ENCODE data around the gene TM9SF1. TPM values are rescaled to one million over a fixed set of nuclear protein-coding genes. Genes with fewer than 3 reads are reported as not detected.

Gene TM9SF1
- total and polyA plus RNA-seq, 10 donors = 4.7 to 53.6 (median 34.5) TPM

DNA sequence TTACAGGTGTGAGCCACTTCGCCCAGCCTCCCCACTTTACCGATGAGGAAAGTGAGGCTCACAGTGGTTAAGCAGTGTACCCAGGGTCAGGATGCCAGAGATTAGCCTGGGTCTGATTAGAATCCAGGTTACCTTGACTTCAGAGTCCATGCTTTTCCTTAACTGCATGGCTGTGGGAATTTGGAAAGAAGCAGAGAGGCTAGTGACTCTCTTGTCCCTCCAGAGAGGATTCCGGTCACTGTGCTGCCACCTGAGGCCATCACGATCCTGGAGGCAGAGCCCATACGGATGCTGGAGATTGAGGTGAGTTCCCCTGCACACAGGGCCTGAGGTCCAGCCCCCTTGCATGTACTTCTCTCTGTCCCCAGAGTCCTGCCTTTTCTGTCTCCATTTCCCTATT lies 18.6 kb downstream of the TM9SF1 start:
- Histone ChIP-seq H3K9me3 (no peaks in the 10 kb centered on the region), H3K36me3 (peaks cover 2 to 95% (median 67%) of the 10 kb centered on the region in 6 donors), H3K4me3 (no peak overlapping the region), H3K27ac (no peak overlapping the region), H3K27me3 (replicated peaks in 1 of 7) (no peaks in the 10 kb centered on the region), H3K4me1 (peaks cover 6 to 17% (median 12%) of the 10 kb centered on the region in 6 donors)
- intact Hi-C loops (cut with DNase I; ENCODE audit: low total_unique reads) = no loop called here
- WGBS, 5 donors = 89 to 97% (median 94%) methylated on average over 5 of the region's 5 CpGs
- DNase-seq = no peak
- TF ChIP-seq, protein P1, sequence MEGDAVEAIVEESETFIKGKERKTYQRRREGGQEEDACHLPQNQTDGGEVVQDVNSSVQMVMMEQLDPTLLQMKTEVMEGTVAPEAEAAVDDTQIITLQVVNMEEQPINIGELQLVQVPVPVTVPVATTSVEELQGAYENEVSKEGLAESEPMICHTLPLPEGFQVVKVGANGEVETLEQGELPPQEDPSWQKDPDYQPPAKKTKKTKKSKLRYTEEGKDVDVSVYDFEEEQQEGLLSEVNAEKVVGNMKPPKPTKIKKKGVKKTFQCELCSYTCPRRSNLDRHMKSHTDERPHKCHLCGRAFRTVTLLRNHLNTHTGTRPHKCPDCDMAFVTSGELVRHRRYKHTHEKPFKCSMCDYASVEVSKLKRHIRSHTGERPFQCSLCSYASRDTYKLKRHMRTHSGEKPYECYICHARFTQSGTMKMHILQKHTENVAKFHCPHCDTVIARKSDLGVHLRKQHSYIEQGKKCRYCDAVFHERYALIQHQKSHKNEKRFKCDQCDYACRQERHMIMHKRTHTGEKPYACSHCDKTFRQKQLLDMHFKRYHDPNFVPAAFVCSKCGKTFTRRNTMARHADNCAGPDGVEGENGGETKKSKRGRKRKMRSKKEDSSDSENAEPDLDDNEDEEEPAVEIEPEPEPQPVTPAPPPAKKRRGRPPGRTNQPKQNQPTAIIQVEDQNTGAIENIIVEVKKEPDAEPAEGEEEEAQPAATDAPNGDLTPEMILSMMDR (IDR thresholded peaks at IDR 0.05 in 8 of 11, conservative IDR thresholded peaks at IDR 0.05 in 3 of 11) = no peak
- TF ChIP-seq POLR2AphosphoS5 (IDR thresholded peaks at IDR 0.05) (peak in 1 of 3 donors; percentile 18), POLR2A (IDR thresholded peaks at IDR 0.05) (no peak)

DNA sequence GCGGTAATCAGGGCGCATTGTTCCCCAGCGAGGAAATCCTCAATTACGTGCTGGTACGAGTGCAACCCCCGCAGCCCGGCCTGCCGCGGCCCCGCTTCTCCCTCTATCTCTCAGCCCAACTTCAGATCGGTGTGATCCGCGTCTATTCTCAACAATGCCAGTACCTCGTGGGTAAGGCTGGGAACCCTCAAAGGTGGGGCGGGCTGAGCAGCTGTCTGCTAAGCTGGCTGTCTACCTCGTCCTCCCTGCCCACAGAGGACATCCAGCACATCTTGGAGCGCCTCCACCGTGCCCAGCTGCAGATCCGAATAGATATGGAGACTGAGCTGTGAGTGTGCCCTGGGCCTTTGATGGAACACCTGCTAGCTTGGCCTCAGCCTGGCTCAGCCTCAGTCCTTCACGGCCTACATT lies 22.4 kb downstream of the TM9SF1 start:
- no peak for DNase-seq
- intact Hi-C loops (cut with DNase I; ENCODE audit: low total_unique reads) = no loop called here

DNA sequence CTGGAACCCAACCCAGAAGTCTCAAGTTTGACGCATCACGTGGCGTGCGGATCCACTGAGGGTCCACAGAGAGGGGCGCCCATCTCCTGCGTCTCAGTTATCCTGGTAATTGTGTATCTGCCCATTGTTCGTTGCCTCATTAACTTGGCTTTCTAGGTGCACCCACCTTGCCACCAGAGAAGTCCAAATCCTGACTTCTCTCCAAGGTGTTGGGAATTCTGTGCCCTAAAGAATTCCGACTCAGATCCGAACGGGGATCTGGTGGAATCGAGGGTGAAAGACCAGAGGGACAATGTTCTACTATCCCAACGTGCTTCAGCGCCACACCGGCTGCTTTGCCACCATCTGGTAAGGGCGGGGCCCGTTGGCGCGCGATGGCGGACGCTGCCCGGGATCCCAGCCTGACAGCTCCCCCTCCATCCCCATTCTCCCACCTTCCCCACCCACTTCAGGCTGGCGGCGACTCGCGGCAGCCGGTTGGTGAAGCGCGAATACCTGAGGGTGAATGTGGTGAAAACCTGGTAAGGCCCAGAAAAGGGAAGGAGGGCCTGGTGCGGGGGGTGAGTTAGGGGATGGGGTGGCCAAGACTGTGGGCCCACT lies 22.9 kb downstream of the TM9SF1 start:
- no peak for DNase-seq
- no peak for TF ChIP-seq POLR2AphosphoS5 (IDR thresholded peaks at IDR 0.05)
- TF ChIP-seq POLR2A (IDR thresholded peaks at IDR 0.05) = no peak
- TF ChIP-seq, protein P1 (IDR thresholded peaks at IDR 0.05 in 8 of 11, conservative IDR thresholded peaks at IDR 0.05 in 3 of 11) = no peak
- peaks cover 6 to 45% (median 28%) of the 10 kb centered on the region in 6 donors for H3K4me1 ChIP-seq
- H3K9me3 ChIP-seq = no peaks in the 10 kb centered on the region
- peak overlapping the region; percentile 34 to 72 (median 49) for H3K4me3 ChIP-seq
- intact Hi-C loops (cut with DNase I; ENCODE audit: low total_unique reads) = no loop called here
- no peaks in the 10 kb centered on the region for H3K27me3 ChIP-seq (replicated peaks in 1 of 7)
- 22 to 32% (median 30%) methylated on average over 26 to 30 of the region's 30 CpGs for WGBS, 5 donors
- H3K36me3 ChIP-seq = peaks cover 0 to 86% (median 48%) of the 10 kb centered on the region in 6 donors
- peak overlapping the region in 5 of 8 donors; percentile 54 to 77 (median 67) for H3K27ac ChIP-seq

More for the DNA sequence above, 22.4 kb downstream of the TM9SF1 start:
- no peaks in the 10 kb centered on the region for H3K27me3 ChIP-seq (replicated peaks in 1 of 7)
- WGBS, 5 donors = 67 to 89% (median 72%) methylated on average over 19 to 20 of the region's 20 CpGs
- H3K4me1 ChIP-seq = peaks cover 6 to 40% (median 26%) of the 10 kb centered on the region in 6 donors
- H3K4me3 ChIP-seq = peak overlapping the region in 4 of 8 donors; percentile 47 to 72 (median 53)
- no peaks in the 10 kb centered on the region for H3K9me3 ChIP-seq
- TF ChIP-seq POLR2A (IDR thresholded peaks at IDR 0.05) (no peak), POLR2AphosphoS5 (IDR thresholded peaks at IDR 0.05) (peak in 1 of 3 donors; percentile 63)
- H3K36me3 ChIP-seq = peaks cover 0 to 86% (median 51%) of the 10 kb centered on the region in 6 donors
- H3K27ac ChIP-seq = peak overlapping the region in 2 of 8 donors; percentile 72 to 77

DNA sequence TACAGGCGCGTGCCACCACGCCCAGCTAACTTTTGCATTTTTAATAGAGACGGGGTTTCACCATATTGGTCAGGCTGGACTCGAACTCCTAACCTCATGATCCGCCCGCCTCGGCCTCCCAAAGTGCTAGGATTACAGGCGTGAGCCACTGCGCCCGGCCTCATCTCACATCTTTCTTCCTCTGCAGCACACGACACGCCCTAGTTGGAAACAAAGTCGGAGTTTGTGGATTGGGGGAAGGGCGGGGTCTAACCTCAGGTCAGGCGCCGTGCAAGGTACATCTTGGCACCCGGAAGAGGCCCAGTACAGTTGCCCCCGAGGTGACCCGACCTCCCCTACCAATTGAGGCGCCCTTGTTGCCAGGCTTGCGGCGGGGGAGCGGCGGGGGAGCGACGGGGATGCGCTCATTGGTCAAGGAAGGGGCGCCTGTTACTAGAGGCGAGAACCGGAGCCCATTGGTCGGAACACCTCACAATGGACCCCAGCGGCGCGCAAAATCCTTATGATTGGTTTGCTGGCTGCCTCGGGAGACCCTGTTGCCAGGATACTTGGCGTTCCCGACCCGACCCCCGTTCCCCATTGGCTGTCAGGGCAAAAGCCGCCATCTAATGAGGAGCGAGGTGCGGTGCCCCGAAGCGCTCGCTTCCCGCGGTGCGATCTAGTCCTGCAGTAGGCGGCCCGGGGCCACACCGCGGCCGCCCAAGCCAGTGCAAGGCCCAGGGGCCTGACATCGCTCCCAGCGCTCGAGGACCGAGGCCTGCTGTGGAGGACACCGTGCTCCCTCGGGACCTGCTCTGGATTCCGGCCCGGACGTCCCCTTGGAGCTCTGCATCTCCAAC lies 23.6 kb downstream of the TM9SF1 start, which contains the start of gene REC8:
Gene REC8, plus strand, starts transcription at position 659 of the 839 bp plus-strand sequence. CDS start 473 bp downstream, outside the sequence.
- no peaks in the 10 kb centered on the region for H3K9me3 ChIP-seq
- no peaks in the 10 kb centered on the region for H3K27me3 ChIP-seq (replicated peaks in 1 of 7)
- intact Hi-C loops (cut with DNase I; ENCODE audit: low total_unique reads) = no loop called here
- peak; percentile 94 for DNase-seq
- WGBS, 5 donors = 7 to 16% (median 13%) methylated on average over 28 to 63 of the region's 63 CpGs
- peaks cover 0 to 86% (median 46%) of the 10 kb centered on the region in 6 donors for H3K36me3 ChIP-seq
- peak within 1 kb of the TSS in 6 of 8 donors; percentile 35 to 77 (median 64) for H3K27ac ChIP-seq
- TF ChIP-seq, protein P1 (IDR thresholded peaks at IDR 0.05 in 8 of 11, conservative IDR thresholded peaks at IDR 0.05 in 3 of 11) = no peak
- TF ChIP-seq POLR2AphosphoS5 (IDR thresholded peaks at IDR 0.05) = peak; percentile 77 to 90 (median 77)
- H3K4me1 ChIP-seq = peaks cover 6 to 52% (median 31%) of the 10 kb centered on the region in 6 donors
- H3K4me3 ChIP-seq = peak within 1 kb of the TSS; percentile 34 to 72 (median 49)
